ENCODE results near the gene ATP5ME.
"Not testable (repeated sequence)": the region's sequence is repeated elsewhere in the genome, so short reads cannot be mapped to it uniquely, and the experiment has no call there.

The ATP5ME gene

GRCh38 chr4:683247-683897 lies 9.3 kb upstream of the ATP5ME start:
- DNase-seq: no peak

GRCh38 chr4:682490-683172 lies 8.6 kb upstream of the ATP5ME start:
- no peak for DNase-seq

- DNase-seq: no peak
Measured at GRCh38 chr4:681736-682451, 7.8 kb upstream of the ATP5ME start.

GRCh38 chr4:680928-681645 lies 7.0 kb upstream of the ATP5ME start:
- peak in 4 of 14 donors; percentile 19 to 40 (median 32) for DNase-seq

- DNase-seq: no peak
Measured at GRCh38 chr4:680551-680927, 6.5 kb upstream of the ATP5ME start.

- DNase-seq: no peak
Measured at GRCh38 chr4:680091-680490, 6.0 kb upstream of the ATP5ME start.

- DNase-seq: no peak
Measured at GRCh38 chr4:679629-680028, 5.6 kb upstream of the ATP5ME start.

- DNase-seq: no peak
Measured at GRCh38 chr4:679104-679481, 5.0 kb upstream of the ATP5ME start.

GRCh38 chr4:678331-679103 lies 4.4 kb upstream of the ATP5ME start:
- DNase-seq: no peak

GRCh38 chr4:677431-678293 lies 3.6 kb upstream of the ATP5ME start:
- DNase-seq: no peak

- no peak for DNase-seq
Measured at GRCh38 chr4:676871-677235, 2.8 kb upstream of the ATP5ME start.

GRCh38 chr4:675980-676870 lies 2.1 kb upstream of the ATP5ME start:
- DNase-seq: no peak

GRCh38 chr4:675036-675882 lies 1.2 kb upstream of the ATP5ME start:
- peak in 2 of 14 donors; percentile 56 to 61 for DNase-seq

- DNase-seq: peak in 1 of 14 donors; percentile 46
Measured at GRCh38 chr4:673349-674091, 556 bp downstream of the ATP5ME start.

GRCh38 chr4:671769-672168 lies 2.3 kb downstream of the ATP5ME start:
- DNase-seq: no peak

GRCh38 chr4:669806-670559 lies 4.1 kb downstream of the ATP5ME start:
- not testable (repeated sequence) for DNase-seq

GRCh38 chr4:668219-668618 lies 5.9 kb downstream of the ATP5ME start:
- not testable (repeated sequence) for DNase-seq

GRCh38 chr4:667545-667925 lies 6.5 kb downstream of the ATP5ME start:
- DNase-seq: no peak

Measured in C1 segment of cervical spinal cord (tissue), 14 donors.